ENCODE results near the gene HLA-DOA. TPM values are rescaled to one million over a fixed set of nuclear protein-coding genes. Genes with fewer than 3 reads are reported as not detected.

HLA-DOA gene
- total RNA-seq, 1 donor from 2014 or later = 6.1 TPM

GRCh38 chr6:32989368-32989767 is 20.0 kb downstream of the HLA-DOA start:
- no peak overlapping the region for H3K27ac Mint-ChIP-seq
- DNase-seq (ENCODE audit: low spot score in 2 of 2, unreplicated experiment in 2 of 2) = no peak

GRCh38 chr6:32984622-32985389 is 24.6 kb downstream of the HLA-DOA start:
- no peak overlapping the region for H3K27ac Mint-ChIP-seq
- no peaks in the 10 kb centered on the region for H3K4me1 Mint-ChIP-seq
- peak; percentile 69 to 85 for DNase-seq (ENCODE audit: low spot score in 2 of 2, unreplicated experiment in 2 of 2)
- H3K27me3 Mint-ChIP-seq (ENCODE audit: low read depth) = peaks cover 23% of the 10 kb centered on the region
- peaks cover 14% of the 10 kb centered on the region for H3K36me3 Mint-ChIP-seq
- no peak overlapping the region for H3K4me3 Mint-ChIP-seq
- no peaks in the 10 kb centered on the region for H3K9me3 Mint-ChIP-seq
- TF ChIP-seq, protein P1, sequence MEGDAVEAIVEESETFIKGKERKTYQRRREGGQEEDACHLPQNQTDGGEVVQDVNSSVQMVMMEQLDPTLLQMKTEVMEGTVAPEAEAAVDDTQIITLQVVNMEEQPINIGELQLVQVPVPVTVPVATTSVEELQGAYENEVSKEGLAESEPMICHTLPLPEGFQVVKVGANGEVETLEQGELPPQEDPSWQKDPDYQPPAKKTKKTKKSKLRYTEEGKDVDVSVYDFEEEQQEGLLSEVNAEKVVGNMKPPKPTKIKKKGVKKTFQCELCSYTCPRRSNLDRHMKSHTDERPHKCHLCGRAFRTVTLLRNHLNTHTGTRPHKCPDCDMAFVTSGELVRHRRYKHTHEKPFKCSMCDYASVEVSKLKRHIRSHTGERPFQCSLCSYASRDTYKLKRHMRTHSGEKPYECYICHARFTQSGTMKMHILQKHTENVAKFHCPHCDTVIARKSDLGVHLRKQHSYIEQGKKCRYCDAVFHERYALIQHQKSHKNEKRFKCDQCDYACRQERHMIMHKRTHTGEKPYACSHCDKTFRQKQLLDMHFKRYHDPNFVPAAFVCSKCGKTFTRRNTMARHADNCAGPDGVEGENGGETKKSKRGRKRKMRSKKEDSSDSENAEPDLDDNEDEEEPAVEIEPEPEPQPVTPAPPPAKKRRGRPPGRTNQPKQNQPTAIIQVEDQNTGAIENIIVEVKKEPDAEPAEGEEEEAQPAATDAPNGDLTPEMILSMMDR (IDR thresholded peaks at IDR 0.05; ENCODE audit: unreplicated experiment) = peak; percentile 66

More at GRCh38 chr6:32989368-32989767, 20.0 kb downstream of the HLA-DOA start:
- Mint-ChIP-seq H3K27me3 (ENCODE audit: low read depth) (peaks cover 49% of the 10 kb centered on the region), H3K4me3 (no peak overlapping the region), H3K9me3 (no peaks in the 10 kb centered on the region), H3K36me3 (no peaks in the 10 kb centered on the region), H3K4me1 (no peaks in the 10 kb centered on the region)
- TF ChIP-seq, protein P1 (IDR thresholded peaks at IDR 0.05; ENCODE audit: unreplicated experiment) = no peak

DNA sequence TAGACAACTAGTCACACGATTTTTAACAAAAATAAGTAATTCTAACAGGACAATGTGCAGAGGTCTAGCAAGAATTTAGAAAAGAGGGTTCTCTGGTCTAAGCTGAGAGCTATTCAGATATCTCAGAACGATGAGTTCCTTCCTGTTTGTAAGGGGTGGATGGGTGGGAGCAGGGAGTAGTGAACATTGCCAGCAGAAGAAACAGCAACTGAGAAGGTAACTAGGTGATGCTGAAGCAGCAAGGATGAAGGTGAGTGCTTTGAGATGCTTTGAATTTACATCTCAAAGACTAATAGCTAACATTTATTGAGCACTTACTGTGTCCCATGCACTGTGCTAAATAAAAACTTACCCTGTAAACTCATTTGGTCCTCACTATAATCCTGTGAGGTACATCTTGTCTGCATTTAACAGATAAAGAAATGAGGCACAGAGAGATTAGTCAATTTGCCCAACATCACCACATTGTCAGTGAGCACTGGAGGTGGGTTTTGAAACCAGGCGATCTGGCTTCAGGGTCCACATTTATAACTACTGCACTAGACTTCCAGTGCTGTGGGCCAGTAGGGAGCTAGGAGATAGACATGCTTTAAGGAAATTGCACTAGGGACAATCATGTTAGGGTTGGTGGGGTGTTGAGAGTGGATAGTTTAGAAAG is 25.3 kb downstream of the HLA-DOA start:
- H3K27ac Mint-ChIP-seq = no peak overlapping the region
- no peak for DNase-seq (ENCODE audit: low spot score in 2 of 2, unreplicated experiment in 2 of 2)
- no peaks in the 10 kb centered on the region for H3K9me3 Mint-ChIP-seq
- H3K4me3 Mint-ChIP-seq = no peak overlapping the region
- peaks cover 18% of the 10 kb centered on the region for H3K36me3 Mint-ChIP-seq
- H3K4me1 Mint-ChIP-seq = no peaks in the 10 kb centered on the region
- H3K27me3 Mint-ChIP-seq (ENCODE audit: low read depth) = peaks cover 23% of the 10 kb centered on the region
- TF ChIP-seq, protein P1 (IDR thresholded peaks at IDR 0.05; ENCODE audit: unreplicated experiment) = no peak

GRCh38 chr6:32983493-32983848 is 25.9 kb downstream of the HLA-DOA start:
- TF ChIP-seq, protein P1 (IDR thresholded peaks at IDR 0.05; ENCODE audit: unreplicated experiment) = no peak
- peaks cover 21% of the 10 kb centered on the region for H3K36me3 Mint-ChIP-seq
- no peak overlapping the region for H3K27ac Mint-ChIP-seq
- H3K4me3 Mint-ChIP-seq = no peak overlapping the region
- no peak for DNase-seq (ENCODE audit: low spot score in 2 of 2, unreplicated experiment in 2 of 2)
- H3K27me3 Mint-ChIP-seq (ENCODE audit: low read depth) = peaks cover 21% of the 10 kb centered on the region
- H3K4me1 Mint-ChIP-seq = peaks cover 2% of the 10 kb centered on the region
- no peaks in the 10 kb centered on the region for H3K9me3 Mint-ChIP-seq

- Mint-ChIP-seq H3K27ac (peak overlapping the region; percentile 2), H3K27me3 (ENCODE audit: low read depth) (peaks cover 16% of the 10 kb centered on the region), H3K9me3 (no peaks in the 10 kb centered on the region), H3K4me3 (no peak overlapping the region), H3K4me1 (peaks cover 2% of the 10 kb centered on the region), H3K36me3 (peaks cover 27% of the 10 kb centered on the region)
- TF ChIP-seq, protein P1 (IDR thresholded peaks at IDR 0.05; ENCODE audit: unreplicated experiment) = no peak
- no peak for DNase-seq (ENCODE audit: low spot score in 2 of 2, unreplicated experiment in 2 of 2)
These were observed 26.5 kb downstream of the HLA-DOA start for GRCh38 chr6:32982702-32983492.

All from mesothelial cell of epicardium (in vitro differentiated cells).